Measurements from ENCODE around the gene BOLA1.

The BOLA1 gene

GRCh38 chr1:149887456-149888246 lies 11.7 kb upstream of the BOLA1 start:
- peak; percentile 99 for DNase-seq

GRCh38 chr1:149888247-149888998 lies 10.9 kb upstream of the BOLA1 start:
- DNase-seq, result peak; percentile 88

- DNase-seq, result peak; percentile 4
These were observed 10.4 kb upstream of the BOLA1 start for GRCh38 chr1:149888999-149889289.

- DNase-seq, result peak; percentile 18
These were observed 2.8 kb upstream of the BOLA1 start for GRCh38 chr1:149896575-149896974.

GRCh38 chr1:149903836-149904491 lies 4.6 kb downstream of the BOLA1 start:
- DNase-seq, result no peak

GRCh38 chr1:149906570-149907075 lies 7.3 kb downstream of the BOLA1 start:
- no peak for DNase-seq

GRCh38 chr1:149914545-149914944 lies 15.2 kb downstream of the BOLA1 start:
- no peak for DNase-seq

GRCh38 chr1:149915429-149916192 lies 16.2 kb downstream of the BOLA1 start:
- DNase-seq, result no peak

- DNase-seq, result no peak
These were observed 17.0 kb downstream of the BOLA1 start for GRCh38 chr1:149916193-149916897.

GRCh38 chr1:149916898-149917252 lies 17.5 kb downstream of the BOLA1 start:
- no peak for DNase-seq

GRCh38 chr1:149917571-149918144 lies 18.3 kb downstream of the BOLA1 start, which contains the start of gene SV2A:
Gene SV2A, minus strand, starts transcription at chr1:149917844. Its CDS starts 4,004 bp downstream, at chr1:149913840.
- no peak for DNase-seq

- DNase-seq, result no peak
These were observed 24.3 kb downstream of the BOLA1 start for GRCh38 chr1:149923626-149924025.

GRCh38 chr1:149925345-149925744 lies 26.0 kb downstream of the BOLA1 start:
- no peak for DNase-seq

GRCh38 chr1:149925751-149926150 lies 26.4 kb downstream of the BOLA1 start:
- no peak for DNase-seq

GRCh38 chr1:149926296-149926695 lies 26.9 kb downstream of the BOLA1 start:
- DNase-seq, result no peak

GRCh38 chr1:149927056-149927562 lies 27.7 kb downstream of the BOLA1 start:
- no peak for DNase-seq

- DNase-seq, result peak; percentile 98
These were observed 28.4 kb downstream of the BOLA1 start, which contains the start of gene SF3B4 for GRCh38 chr1:149927563-149928400. Gene SF3B4, minus strand, starts transcription at chr1:149927803. Its CDS starts 44 bp downstream, at chr1:149927759.

- DNase-seq, result no peak
These were observed 29.0 kb downstream of the BOLA1 start for GRCh38 chr1:149928401-149928724.

- DNase-seq, result peak; percentile 34
These were observed 30.5 kb downstream of the BOLA1 start for GRCh38 chr1:149929856-149930255.

- peak; percentile 82 for DNase-seq
These were observed 31.9 kb downstream of the BOLA1 start for GRCh38 chr1:149931212-149931790.

Data from inflammatory macrophage treated with lipopolysaccharide for 4 hours (primary cell).